Lung (tissue), 12 donors: ENCODE results near the gene GARS1. TPM values are rescaled to one million over a fixed set of nuclear protein-coding genes. Genes with fewer than 3 reads are reported as not detected.

Experiments
- ATAC-seq: fragments of 200-7000 bp; cut with Tn5 transposase; one replicate; pipeline ENCODE4 v1.9.1; 2020; ENCODE audit warnings: moderate number of reproducible peaks; ENCODE audit not compliant: insufficient read depth, low FRiP score
- DNase-seq, 3 donors: peaks; one replicate each; pipeline ENCODE4 v3.0.0-alpha.2; 2013 to 2017
- H3K27ac ChIP-seq, 2 donors: one replicate each; pipeline ENCODE4 v1.5.1; 2013; ENCODE audit warnings: mild to moderate bottlenecking in 2 of 2, moderate library complexity in 2 of 2, control low read depth in 1 of 2, inconsistent platforms in 1 of 2, low read depth in 1 of 2, low read length in 1 of 2
- H3K27me3 ChIP-seq, 3 donors: one replicate each; pipeline ENCODE4 v1.5.1; 2013; ENCODE audit warnings: low read length in 2 of 3; ENCODE audit not compliant: control insufficient read depth in 3 of 3, insufficient read depth in 3 of 3
- H3K36me3 ChIP-seq, 4 donors: one replicate each; pipeline ENCODE4 v1.5.1; 2013; ENCODE audit warnings: low read length in 4 of 4, mild to moderate bottlenecking in 1 of 4, moderate library complexity in 1 of 4; ENCODE audit not compliant: control insufficient read depth in 4 of 4, insufficient read depth in 4 of 4
- H3K4me1 ChIP-seq, 5 donors: one replicate each; pipeline ENCODE4 v1.5.1; 2013; ENCODE audit warnings: low read length in 5 of 5, mild to moderate bottlenecking in 2 of 5, moderate library complexity in 1 of 5; ENCODE audit not compliant: control insufficient read depth in 5 of 5, insufficient read depth in 5 of 5
- H3K4me3 ChIP-seq: one replicate; pipeline ENCODE4 v1.5.1; 2013; ENCODE audit warnings: mild to moderate bottlenecking, control low read depth, moderate library complexity
- H3K9ac ChIP-seq, 2 donors: one replicate each; pipeline ENCODE4 v1.5.1; 2013; ENCODE audit warnings: low read length in 2 of 2, control low read depth in 1 of 2; ENCODE audit not compliant: insufficient read depth in 1 of 2
- H3K9me3 ChIP-seq, 4 donors: one replicate each; pipeline ENCODE4 v1.5.1; 2013; ENCODE audit warnings: low read length in 3 of 4, mild to moderate bottlenecking in 1 of 4, moderate library complexity in 1 of 4; ENCODE audit not compliant: control insufficient read depth in 4 of 4, insufficient read depth in 3 of 4
- WGBS, 2 donors: extraction: QIAGEN DNeasy Blood & Tissue Kit; methylation state at CpG; one replicate each; pipeline ENCODE4 v1.1.7; 2013; 5-methylcytosine and 5-hydroxymethylcytosine counted together
- polyA plus RNA-seq, 2 donors: library from polyadenylated mRNA; stranded (reverse); fragments of 200-250 nt; gene quantifications; one replicate each; pipeline ENCODE4 v1.2.1, GENCODE V29; 2013
- total RNA-seq, 2 donors: library from RNA; depleted of rRNA in 1 of 2; stranded (reverse); fragments of >200 nt in 1 of 2; gene quantifications; one replicate each; pipeline ENCODE4 v1.2.1, GENCODE V29; 2014 to 2021
- TF ChIP-seq, protein P1 (sequence below): IDR thresholded peaks from 2 replicates; pipeline ENCODE4 v1.5.1; 2012; ENCODE audit warnings: mild to moderate bottlenecking; ENCODE audit errors: control extremely low read depth, extremely low read depth
- donor health status: control.
- donor health status: control.
- donor health status: Bipolar disorder and iron deficiency.
- donor health status: healthy.
- donor health status: DM: yes; HTN: yes; CAD: no.

GARS1 gene
- total and polyA plus RNA-seq, 4 donors = 55.5 to 132 (median 92.1) TPM

DNA sequence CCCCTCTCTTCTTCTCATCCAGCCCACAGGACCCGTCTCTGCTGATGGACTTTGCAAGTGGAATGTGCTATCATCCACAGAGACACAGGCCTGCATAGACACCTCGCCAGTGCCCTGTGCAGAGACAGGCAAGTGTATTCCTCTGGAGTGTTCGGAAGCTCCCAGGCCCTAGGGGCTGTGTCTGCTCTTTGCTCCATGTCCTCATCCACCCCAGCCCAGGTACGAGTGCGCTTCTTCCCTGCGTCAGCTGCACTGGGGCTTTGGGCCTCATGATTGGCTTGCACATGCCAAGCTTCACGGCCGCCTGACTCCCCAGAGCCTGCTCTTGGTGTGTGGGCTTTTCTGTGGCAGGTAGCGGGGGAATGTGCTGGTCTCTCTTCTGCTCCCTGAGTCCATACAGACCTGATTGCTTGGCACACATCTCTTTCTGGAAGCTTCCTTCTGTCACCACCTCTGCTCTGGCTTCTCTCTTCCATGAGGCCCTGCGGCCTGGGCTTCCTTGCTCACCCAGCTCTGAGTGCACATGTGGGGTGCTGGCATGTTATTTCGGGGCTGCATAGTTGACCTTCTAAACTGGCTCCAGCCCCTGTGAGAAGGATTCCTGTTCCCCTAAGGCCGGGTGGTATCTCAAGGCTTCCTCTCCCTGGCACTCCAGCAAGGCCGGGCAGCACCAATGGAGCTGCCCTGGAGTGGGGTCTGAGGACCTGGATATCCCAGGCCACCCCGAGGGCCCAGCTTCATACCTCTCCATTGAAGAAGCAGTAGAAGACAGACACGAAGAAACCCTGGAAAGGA, 59.8 kb downstream of the GARS1 start:
- Histone ChIP-seq H3K36me3 (peaks cover 0 to 1% (median 0%) of the 10 kb centered on the region in 4 donors), H3K4me1 (no peaks in the 10 kb centered on the region), H3K27me3 (no peaks in the 10 kb centered on the region), H3K27ac (no peak overlapping the region), H3K9ac (no peak overlapping the region), H3K9me3 (no peaks in the 10 kb centered on the region), H3K4me3 (no peak overlapping the region)
- 95 to 96% methylated on average over 15 of the region's 15 CpGs for WGBS, 2 donors
- TF ChIP-seq, protein P1, sequence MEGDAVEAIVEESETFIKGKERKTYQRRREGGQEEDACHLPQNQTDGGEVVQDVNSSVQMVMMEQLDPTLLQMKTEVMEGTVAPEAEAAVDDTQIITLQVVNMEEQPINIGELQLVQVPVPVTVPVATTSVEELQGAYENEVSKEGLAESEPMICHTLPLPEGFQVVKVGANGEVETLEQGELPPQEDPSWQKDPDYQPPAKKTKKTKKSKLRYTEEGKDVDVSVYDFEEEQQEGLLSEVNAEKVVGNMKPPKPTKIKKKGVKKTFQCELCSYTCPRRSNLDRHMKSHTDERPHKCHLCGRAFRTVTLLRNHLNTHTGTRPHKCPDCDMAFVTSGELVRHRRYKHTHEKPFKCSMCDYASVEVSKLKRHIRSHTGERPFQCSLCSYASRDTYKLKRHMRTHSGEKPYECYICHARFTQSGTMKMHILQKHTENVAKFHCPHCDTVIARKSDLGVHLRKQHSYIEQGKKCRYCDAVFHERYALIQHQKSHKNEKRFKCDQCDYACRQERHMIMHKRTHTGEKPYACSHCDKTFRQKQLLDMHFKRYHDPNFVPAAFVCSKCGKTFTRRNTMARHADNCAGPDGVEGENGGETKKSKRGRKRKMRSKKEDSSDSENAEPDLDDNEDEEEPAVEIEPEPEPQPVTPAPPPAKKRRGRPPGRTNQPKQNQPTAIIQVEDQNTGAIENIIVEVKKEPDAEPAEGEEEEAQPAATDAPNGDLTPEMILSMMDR = no peak
- DNase-seq (no peak), ATAC-seq (no peak)

DNA sequence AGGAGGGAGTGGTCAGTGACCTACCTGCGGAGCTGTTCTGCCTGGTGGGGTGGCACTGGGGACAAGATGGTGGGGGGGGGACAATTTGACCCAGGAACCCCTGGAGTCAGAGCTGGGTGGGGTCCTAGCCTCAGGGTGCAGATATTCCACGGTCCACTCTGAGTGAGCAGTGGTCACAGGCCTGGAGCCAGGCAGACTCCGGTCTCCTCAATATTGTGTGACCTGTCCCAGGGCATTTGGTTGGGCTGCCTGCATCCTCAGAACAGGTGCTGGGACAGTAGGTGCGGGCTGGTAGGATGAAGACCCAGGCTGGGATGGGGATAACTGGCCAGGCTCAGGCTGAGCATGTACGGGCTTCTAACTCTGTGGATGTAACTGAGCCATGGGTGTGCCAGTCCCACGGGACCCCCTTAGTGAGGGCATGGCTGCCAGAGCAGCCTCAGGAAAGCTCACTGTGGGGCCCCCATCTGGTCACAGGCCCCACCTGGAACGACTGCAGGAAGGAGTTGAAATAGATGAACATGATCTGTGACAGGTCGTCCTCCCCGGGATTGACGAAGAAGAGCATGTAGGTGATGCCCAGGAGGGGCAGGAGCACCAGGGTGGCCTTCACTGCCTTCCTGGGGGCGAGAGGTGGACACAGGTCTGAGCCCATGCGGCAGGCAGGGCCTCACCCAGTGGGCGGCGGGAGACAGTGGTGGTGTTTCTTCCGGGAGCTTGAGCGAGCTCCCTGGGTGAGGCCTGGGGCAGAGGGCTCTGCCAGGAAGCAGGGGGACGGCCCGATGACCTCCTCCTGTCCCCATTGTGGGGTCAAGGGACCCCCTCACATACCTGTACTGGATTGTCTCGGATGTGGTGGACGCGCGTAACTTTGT, 60.7 kb downstream of the GARS1 start:
- H3K36me3 ChIP-seq = peaks cover 0 to 1% (median 0%) of the 10 kb centered on the region in 4 donors
- H3K27me3 ChIP-seq = no peaks in the 10 kb centered on the region
- no peak overlapping the region for H3K9ac ChIP-seq
- no peak overlapping the region for H3K4me3 ChIP-seq
- no peaks in the 10 kb centered on the region for H3K9me3 ChIP-seq
- WGBS, 2 donors = 92% methylated on average over 22 of the region's 22 CpGs
- DNase-seq = no peak
- ATAC-seq = no peak
- TF ChIP-seq, protein P1 = no peak
- no peak overlapping the region for H3K27ac ChIP-seq
- no peaks in the 10 kb centered on the region for H3K4me1 ChIP-seq

DNA sequence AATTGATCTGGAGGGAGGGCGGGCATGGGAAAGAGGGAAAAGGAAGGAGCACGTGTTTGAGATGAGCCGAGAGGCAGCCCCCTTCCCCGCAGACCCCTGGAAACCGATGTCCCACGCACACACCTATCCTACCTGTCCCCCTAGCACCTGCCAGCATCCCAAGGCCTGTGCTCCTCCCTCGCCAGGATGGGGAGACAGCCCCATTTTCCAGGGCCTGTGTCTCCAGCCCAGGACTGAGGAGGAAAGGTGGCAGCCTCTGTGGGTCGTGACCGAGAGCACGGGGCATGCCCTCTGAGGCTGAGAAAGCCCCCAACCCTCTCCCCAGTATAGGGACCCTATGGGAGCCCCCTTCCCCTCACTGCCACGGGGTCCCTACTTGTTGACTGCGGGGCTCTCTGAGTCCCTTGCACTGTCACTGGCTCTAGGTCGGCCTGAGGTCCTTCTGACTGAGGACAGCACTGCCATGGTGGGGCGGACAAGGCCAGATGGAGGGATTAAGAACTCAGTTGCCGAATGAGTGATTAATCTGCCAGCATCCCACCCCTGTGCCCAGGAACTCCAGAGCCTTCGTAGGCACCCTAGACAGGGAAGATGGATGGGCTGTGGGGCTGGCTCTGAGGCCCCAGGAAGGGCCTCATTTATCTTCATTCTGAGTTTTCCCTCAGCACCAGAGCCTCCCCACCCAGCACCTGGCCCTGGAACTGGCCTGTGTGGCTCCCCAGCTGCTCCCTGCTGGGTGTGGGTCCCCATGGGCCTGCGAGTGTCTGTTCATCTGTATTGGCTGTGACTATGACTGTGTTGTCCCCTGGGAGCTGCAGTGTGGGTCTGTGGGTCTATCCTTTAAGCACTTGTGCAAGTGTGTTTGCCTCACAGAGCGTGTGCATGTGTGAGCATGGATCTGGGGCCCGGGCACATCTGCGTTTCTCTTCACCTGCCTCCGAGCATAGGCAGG, 61.6 kb downstream of the GARS1 start:
- Histone ChIP-seq H3K36me3 (peaks cover 0 to 1% (median 0%) of the 10 kb centered on the region in 4 donors), H3K9me3 (no peaks in the 10 kb centered on the region), H3K4me3 (no peak overlapping the region), H3K27ac (no peak overlapping the region), H3K4me1 (no peaks in the 10 kb centered on the region), H3K27me3 (no peaks in the 10 kb centered on the region), H3K9ac (no peak overlapping the region)
- TF ChIP-seq, protein P1 = no peak
- DNase-seq (no peak), ATAC-seq (no peak)
- 87 to 92% methylated on average over 21 of the region's 21 CpGs for WGBS, 2 donors
